Stimulated activated effector memory CD8-positive, alpha-beta T cell treated with anti-CD3 and anti-CD28 coated beads, Interleukin-12 subunit alpha, Interleukin-12 subunit beta, amount 100 ng/mL, for 72 hours (primary cell): Measurements from ENCODE around the gene CHIA.
"Not testable (repeated sequence)": the region's sequence is repeated elsewhere in the genome, so short reads cannot be mapped to it uniquely, and the experiment has no call there.

Source experiments
- ATAC-seq: fragments of 150-1000 bp; cut with Tn5 transposase; 2 replicates; pipeline ENCODE4 v1.10.0; 2021
- DNase-seq, 2 donors: peaks; one replicate each; pipeline ENCODE4 v3.0.0; 2021 to 2022; ENCODE audit warnings: low spot score in 2 of 2
- H3K27ac Mint-ChIP-seq: one replicate; pipeline ENCODE4 v1.8.0; 2022; ENCODE audit warnings: mild to moderate bottlenecking, mixed read lengths
- H3K36me3 Mint-ChIP-seq: one replicate; pipeline ENCODE4 v1.8.0; 2022; ENCODE audit warnings: mild to moderate bottlenecking, mixed read lengths
- H3K4me1 Mint-ChIP-seq: one replicate; pipeline ENCODE4 v1.8.0; 2022; ENCODE audit warnings: mixed read lengths
- H3K4me3 Mint-ChIP-seq: one replicate; pipeline ENCODE4 v1.8.0; 2022; ENCODE audit warnings: mild to moderate bottlenecking, mixed read lengths
- H3K9me3 Mint-ChIP-seq: one replicate; pipeline ENCODE4 v1.8.0; 2022; ENCODE audit warnings: mixed read lengths

Gene CHIA

DNA sequence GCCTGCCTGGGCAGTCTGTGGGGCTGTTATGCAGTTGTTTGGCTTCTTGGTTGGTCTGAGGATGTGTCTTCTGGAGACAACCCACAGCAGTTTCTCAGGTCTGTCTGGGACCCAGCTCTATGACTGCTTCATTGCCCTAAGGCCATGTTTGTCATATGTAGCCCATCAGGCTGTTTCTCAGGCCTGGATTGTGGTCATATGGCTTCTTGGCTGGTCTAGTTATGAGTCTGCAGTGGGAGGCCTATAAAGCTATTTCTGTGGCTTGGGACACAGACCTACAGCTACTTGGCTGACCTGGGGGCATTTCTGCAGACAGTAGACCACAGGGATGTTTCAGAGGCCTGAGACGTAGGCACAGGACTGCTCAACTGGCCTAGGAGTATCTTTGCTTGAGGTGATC is 41.5 kb downstream of the CHIA start:
- Mint-ChIP-seq H3K9me3 (peaks cover 20% of the 10 kb centered on the region), H3K4me1 (peaks cover 12% of the 10 kb centered on the region), H3K4me3 (no peak overlapping the region), H3K36me3 (no peaks in the 10 kb centered on the region), H3K27ac (no peak overlapping the region)
- DNase-seq (no peak), ATAC-seq (peak; percentile 65)

DNA sequence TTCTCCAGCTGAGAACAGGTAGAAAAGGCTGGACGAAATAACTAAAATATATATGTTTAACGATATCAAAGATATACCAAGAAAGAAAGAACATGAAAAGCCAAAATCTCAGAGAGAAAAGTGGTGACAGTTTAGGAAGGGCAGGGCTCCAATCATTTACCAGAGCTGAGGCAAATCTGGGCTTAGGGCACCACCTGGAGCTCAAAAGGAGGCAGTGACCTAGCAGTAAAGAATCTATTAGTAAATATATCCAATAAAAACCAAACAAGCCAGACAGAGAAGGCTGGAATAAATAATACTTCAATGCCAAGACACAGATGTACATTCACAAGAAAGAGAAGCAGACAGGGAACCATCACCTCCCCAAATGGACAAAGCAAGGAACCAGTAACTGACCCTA is 43.5 kb downstream of the CHIA start:
- Mint-ChIP-seq H3K36me3 (no peaks in the 10 kb centered on the region), H3K27ac (no peak overlapping the region), H3K4me3 (no peak overlapping the region), H3K9me3 (peaks cover 9% of the 10 kb centered on the region), H3K4me1 (peaks cover 12% of the 10 kb centered on the region)
- ATAC-seq: peak; percentile 73
- DNase-seq: no peak

DNA sequence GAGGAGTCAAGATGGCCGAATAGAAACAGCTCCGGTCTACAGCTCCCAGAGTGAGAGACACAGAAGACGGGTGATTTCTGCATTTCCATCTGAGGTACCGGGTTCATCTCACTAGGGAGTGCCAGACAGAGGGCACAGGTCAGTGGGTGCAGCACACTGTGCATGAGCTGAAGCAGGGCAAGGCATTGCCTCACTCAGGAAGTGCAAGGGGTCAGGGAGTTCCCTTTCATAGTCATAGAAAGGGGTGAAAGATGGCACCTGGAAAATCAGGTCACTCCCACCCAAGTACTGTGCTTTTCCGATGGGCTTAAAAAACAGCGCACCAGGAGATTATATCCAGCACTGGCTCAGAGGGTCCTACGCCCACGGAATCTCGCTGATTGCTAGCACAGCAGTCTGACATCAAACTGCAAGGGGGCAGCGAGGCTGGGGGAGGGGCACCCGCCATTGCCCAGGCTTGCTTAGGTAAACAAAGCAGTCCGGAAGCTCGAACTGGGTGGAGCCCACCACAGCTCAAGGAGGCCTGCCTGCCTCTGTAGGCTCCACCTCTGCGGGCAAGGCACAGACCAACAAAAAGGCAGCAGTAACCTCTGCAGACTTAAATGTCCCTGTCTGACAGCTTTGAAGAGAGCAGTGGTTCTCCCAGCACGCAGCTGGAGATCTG is 44.7 kb downstream of the CHIA start:
- H3K4me1 Mint-ChIP-seq: peaks cover 12% of the 10 kb centered on the region
- peak overlapping the region; percentile 88 for H3K27ac Mint-ChIP-seq
- not testable (repeated sequence) for DNase-seq, ATAC-seq, H3K36me3 Mint-ChIP-seq, H3K9me3 Mint-ChIP-seq
- peak overlapping the region; percentile 53 for H3K4me3 Mint-ChIP-seq

DNA sequence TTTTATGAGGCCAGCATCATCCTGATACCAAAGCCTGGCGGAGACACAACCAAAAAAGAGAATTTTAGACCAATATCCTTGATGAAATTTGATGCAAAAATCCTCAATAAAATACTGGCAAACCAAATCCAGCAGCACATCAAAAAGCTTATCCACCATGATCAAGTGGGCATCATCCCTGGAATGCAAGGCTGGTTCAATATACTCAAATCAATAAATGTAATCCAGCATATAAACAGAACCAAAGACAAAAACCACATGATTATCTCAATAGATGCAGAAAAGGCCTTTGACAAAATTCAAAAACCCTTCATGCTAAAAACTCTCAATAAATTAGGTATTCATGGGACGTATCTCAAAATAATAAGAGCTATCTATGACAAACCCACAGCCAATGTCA is 48.2 kb downstream of the CHIA start:
- not testable (repeated sequence) for H3K27ac Mint-ChIP-seq, ATAC-seq

DNA sequence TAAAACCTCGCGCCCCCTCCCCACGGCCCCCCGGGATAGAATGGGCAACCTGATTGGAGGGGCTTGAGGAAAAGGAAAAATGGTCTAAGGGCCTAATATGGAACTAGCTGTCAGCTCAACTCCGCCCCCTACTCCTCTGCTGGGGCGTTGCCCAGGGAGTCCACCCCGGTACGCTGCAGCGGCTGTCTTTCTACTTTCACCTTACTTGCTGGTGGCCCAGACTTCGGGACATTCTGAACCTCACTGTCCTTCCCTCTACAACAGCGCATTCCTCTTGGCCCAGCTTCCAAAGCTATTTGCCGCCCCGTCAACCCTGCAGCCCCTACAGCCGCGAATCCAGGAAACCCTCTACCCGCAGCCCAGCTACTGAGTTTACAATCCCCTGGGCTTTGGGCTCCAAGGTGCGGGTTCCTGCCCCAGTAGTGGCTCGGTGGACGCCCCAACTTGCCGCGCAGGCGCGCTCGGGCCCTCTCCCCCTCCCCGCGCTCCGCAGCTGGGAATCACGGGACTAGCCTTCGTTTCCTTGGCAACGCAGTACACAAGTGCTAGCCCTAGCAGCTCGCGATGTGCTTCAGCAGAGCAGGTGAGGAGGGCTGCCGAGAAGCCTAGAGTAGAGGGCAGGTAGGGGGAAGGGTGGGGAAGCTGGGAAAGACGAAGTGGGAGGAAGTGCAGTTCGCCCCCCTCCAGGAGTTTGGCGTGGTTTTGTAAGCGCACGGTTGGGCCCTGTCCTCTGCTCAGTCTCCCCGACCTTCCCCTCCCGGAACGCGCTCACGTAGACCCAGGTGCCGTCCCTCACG is 55.6 kb downstream of the CHIA start:
- ATAC-seq (peak; percentile 93), DNase-seq (peak; percentile 50 to 82)
- Mint-ChIP-seq H3K36me3 (no peaks in the 10 kb centered on the region), H3K27ac (peak overlapping the region; percentile 87), H3K9me3 (no peaks in the 10 kb centered on the region), H3K4me1 (peaks cover 23% of the 10 kb centered on the region), H3K4me3 (peak overlapping the region; percentile 84)

More for the DNA sequence above, 48.2 kb downstream of the CHIA start:
- H3K36me3 Mint-ChIP-seq, H3K9me3 Mint-ChIP-seq, H3K4me3 Mint-ChIP-seq, DNase-seq: not testable (repeated sequence)
- peaks cover 12% of the 10 kb centered on the region for H3K4me1 Mint-ChIP-seq

DNA sequence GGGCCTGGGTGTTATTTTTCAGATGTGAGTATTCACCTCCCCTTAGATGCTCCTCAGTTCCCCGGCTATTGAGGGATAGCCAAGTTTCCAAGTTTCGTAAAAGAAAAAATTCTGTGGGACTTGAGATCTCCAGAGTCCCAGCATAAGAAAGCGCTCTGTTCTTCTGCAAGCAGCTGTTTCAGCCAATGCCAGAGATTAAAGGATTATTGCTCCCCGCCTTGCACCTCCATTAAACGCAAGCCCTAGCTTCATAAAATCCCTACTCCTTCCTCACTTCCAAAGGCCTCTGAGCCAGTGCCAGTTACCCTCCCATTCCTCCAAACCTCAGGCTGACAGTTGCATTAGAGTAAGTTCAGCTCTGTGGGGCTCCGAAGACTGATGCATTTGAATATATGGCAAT is 56.4 kb downstream of the CHIA start:
- Mint-ChIP-seq H3K4me1 (peaks cover 23% of the 10 kb centered on the region), H3K36me3 (no peaks in the 10 kb centered on the region), H3K4me3 (peak overlapping the region; percentile 84), H3K27ac (peak overlapping the region; percentile 87), H3K9me3 (no peaks in the 10 kb centered on the region)
- ATAC-seq (no peak), DNase-seq (no peak)

DNA sequence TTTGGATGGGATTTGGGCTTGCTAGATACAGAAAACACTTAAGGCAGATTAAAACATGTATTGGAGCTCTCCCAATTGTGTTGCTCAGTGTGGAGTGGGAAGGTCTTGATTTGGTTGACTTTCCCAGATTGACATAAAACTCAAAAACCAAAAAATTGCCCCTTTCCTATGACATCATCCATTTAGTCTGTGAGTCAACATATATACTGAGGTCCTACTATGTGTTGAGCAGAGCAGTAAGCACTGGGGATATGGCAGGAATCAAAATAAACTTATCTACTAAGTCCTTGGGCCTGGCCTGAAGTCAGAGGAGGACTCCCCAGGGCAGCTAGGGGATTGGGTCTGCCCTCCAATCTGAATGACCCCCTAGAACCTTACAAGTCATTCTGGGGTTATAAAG is 61.0 kb downstream of the CHIA start:
- Mint-ChIP-seq H3K36me3 (no peaks in the 10 kb centered on the region), H3K4me1 (peaks cover 12% of the 10 kb centered on the region), H3K9me3 (no peaks in the 10 kb centered on the region), H3K4me3 (no peak overlapping the region), H3K27ac (no peak overlapping the region)
- DNase-seq (no peak), ATAC-seq (no peak)

DNA sequence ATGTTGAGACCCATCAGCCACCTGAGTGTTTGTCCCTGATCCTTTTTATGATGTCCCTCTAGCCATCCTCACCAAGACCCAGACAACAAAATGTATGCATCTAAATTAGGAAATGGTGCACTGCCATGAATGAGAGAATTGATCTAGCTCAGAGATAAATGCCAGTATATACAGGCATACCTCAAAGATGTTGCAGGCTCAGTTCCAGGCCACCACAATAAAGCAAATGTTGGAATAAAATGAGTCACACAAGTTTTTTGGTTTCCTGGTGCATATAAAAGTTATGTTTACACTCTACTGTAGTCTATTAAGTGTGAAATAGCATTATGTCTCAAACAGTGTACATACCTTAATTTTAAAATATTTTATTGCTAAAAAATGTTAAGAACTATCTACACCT is 63.9 kb downstream of the CHIA start:
- Mint-ChIP-seq H3K4me3 (no peak overlapping the region), H3K9me3 (no peaks in the 10 kb centered on the region), H3K36me3 (no peaks in the 10 kb centered on the region), H3K27ac (no peak overlapping the region), H3K4me1 (no peaks in the 10 kb centered on the region)
- ATAC-seq (no peak), DNase-seq (no peak)

DNA sequence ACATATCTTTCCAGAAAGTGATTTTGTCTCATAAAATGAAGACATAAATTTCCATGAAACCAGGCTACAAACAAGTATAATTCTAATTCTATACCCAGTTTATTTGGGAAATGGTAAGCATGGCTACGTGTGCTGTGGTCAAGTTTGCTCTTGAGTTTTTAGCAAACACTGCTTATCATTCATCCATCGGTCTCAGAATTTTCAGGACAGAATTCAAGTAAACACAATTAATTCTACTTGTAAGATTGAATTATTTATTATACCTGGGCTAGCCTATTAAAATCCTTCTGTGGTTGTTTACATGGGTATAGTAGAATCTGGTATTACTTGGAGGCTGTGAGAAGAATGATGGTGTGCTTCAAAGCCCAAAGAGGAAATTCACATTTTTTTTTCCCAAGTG is 68.3 kb downstream of the CHIA start:
- H3K27ac Mint-ChIP-seq: no peak overlapping the region
- DNase-seq: no peak
- H3K4me1 Mint-ChIP-seq: no peaks in the 10 kb centered on the region
- no peaks in the 10 kb centered on the region for H3K9me3 Mint-ChIP-seq
- H3K36me3 Mint-ChIP-seq: no peaks in the 10 kb centered on the region
- no peak overlapping the region for H3K4me3 Mint-ChIP-seq
- ATAC-seq: no peak

DNA sequence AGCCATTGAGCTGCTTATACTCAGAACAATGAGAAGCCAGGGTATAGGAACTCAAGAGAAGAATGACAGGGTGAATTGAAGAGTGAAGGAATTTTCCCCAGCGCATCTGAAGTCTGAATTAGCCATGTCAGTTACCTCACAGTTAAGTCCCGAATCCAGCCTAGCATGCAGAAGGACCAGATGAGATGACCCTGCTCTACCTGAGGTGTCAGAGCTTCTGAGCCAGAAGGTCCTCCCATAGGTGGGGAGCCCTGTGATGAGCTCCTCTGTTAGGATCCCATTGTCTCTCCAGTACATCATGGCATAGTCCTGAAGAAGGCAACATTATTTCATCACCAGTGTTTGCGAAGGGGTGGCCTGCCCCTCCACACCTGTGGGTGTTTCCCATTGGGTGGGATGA is 68.7 kb downstream of the CHIA start:
- no peak overlapping the region for H3K4me3 Mint-ChIP-seq
- H3K27ac Mint-ChIP-seq: no peak overlapping the region
- ATAC-seq (no peak), DNase-seq (no peak)
- H3K36me3 Mint-ChIP-seq: no peaks in the 10 kb centered on the region
- no peaks in the 10 kb centered on the region for H3K9me3 Mint-ChIP-seq
- no peaks in the 10 kb centered on the region for H3K4me1 Mint-ChIP-seq

DNA sequence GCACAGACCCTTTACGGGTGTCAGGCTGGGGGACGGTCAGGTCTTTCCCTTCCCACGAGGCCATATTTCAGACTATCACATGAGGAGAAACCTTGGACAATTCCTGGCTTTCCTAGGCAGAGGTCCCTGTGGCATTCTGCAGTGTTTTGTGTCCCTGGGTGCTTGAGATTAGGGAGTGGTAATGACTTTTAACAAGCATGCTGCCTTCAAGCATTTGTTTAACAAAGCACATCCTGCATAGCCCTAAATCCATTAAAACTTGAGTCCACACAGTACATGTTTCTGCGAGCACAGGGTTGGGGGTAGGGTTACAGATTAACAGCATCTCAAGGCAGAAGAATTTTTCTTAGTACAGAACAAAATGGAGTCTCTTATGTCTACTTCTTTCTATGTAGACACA is 69.6 kb downstream of the CHIA start:
- not testable (repeated sequence) for H3K9me3 Mint-ChIP-seq, ATAC-seq, H3K4me1 Mint-ChIP-seq, H3K4me3 Mint-ChIP-seq, H3K27ac Mint-ChIP-seq, DNase-seq, H3K36me3 Mint-ChIP-seq

DNA sequence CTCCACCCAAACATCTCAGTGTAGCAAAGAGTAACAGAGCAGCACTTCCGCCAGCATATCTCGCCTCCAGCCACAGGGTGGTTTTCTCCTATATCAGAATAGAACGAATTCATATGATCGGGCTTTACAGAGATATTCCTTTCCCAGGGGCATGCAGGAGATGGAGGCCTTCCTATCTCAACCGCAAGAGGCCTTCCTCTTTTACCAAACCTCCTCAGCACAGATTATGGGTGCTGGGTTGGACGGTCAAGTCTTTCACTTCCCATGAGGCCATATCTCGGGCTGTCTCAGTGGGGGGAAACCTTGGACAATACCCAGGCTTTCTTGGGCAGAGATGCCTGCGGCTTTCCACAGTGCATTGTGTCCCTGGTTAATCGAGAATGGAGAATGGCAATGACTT is 71.1 kb downstream of the CHIA start:
- no peaks in the 10 kb centered on the region for H3K36me3 Mint-ChIP-seq
- H3K27ac Mint-ChIP-seq: no peak overlapping the region
- no peaks in the 10 kb centered on the region for H3K4me1 Mint-ChIP-seq
- no peak overlapping the region for H3K4me3 Mint-ChIP-seq
- DNase-seq (no peak), ATAC-seq (no peak)
- H3K9me3 Mint-ChIP-seq: no peaks in the 10 kb centered on the region

DNA sequence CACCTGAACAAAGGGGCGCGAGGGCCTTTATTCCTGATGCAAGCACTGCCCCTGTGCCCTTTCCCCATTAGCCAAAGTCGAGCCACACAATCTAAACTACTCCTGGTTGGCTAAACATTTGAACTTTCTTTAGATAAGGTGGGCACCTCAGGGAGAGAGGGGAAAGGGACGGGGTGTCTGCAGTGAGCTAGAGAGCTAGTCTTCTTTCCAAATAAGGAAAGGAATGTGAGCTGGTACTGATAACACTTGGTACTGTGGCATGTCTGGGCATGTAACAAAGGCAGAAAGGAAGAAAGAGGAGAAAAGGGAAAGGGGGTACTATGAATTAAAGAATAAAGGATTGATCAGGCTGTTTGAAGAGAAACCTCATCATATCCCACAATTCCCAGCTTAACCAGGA is 74.0 kb downstream of the CHIA start:
- H3K4me1 Mint-ChIP-seq: no peaks in the 10 kb centered on the region
- ATAC-seq (no peak), DNase-seq (no peak)
- no peak overlapping the region for H3K4me3 Mint-ChIP-seq
- no peaks in the 10 kb centered on the region for H3K9me3 Mint-ChIP-seq
- H3K27ac Mint-ChIP-seq: no peak overlapping the region
- no peaks in the 10 kb centered on the region for H3K36me3 Mint-ChIP-seq

DNA sequence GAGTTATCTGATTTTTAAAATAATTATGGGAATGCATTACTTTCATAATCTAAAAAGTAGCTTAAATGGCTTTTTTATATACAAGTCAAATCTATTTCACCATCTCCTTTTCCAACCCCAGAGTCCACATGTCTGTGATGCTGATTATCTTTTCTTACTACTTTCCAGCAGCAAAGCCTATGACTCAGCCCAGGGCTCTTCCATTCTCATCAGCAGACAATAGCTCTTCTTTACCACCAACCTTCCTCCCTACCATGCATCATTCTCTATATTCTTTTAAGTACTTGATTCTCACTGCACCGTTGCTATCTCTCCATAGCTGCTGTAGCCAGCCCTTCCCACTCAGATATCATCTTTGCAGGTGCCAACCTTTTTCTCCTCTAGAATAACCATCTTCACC is 75.6 kb downstream of the CHIA start:
- Mint-ChIP-seq H3K4me1 (no peaks in the 10 kb centered on the region), H3K27ac (no peak overlapping the region), H3K36me3 (no peaks in the 10 kb centered on the region), H3K9me3 (no peaks in the 10 kb centered on the region), H3K4me3 (no peak overlapping the region)
- no peak for ATAC-seq
- DNase-seq: no peak

DNA sequence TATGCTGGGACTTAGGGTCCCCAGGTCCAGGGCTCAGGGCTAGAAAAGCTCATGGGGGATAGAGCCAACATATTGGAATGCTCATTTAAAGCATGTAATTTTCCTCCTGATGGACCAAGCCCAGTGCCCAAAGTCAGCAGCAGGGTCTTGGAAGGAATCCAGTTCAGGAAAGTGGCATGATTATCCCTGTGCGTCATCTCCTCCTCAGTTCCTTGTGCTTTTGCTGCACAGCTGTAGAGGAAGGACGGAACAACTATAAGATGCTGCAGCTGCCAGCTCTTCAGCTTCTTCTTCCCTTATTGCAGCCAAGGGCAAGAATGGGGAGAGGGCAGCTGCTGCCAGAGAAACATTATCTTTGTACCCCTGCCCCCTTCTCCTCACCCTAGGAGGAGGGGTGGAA is 78.5 kb downstream of the CHIA start:
- Mint-ChIP-seq H3K27ac (no peak overlapping the region), H3K36me3 (no peaks in the 10 kb centered on the region), H3K4me1 (no peaks in the 10 kb centered on the region), H3K4me3 (no peak overlapping the region), H3K9me3 (no peaks in the 10 kb centered on the region)
- ATAC-seq (no peak), DNase-seq (no peak)

DNA sequence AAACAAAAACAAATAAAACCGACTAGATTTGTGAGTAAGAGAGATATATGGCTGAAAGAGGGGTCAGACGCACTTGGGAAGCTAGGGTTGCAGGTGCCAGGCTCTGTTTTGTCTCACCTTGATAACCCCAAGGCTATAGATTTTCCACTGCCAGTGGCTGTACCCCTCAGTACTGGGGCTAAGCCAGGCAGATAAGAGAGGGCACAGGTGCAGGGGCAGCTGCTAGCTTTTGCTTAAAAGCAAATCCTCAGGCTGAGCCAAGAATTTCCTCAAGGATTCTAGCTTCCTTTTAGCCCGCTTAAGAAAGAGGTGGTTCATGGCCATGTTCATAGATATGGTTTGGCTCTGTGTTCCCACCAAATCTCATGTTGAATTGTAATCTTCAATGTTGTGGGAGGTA is 79.0 kb downstream of the CHIA start:
- no peak for ATAC-seq

More for the DNA sequence above, 79.0 kb downstream of the CHIA start:
- Mint-ChIP-seq H3K36me3 (no peaks in the 10 kb centered on the region), H3K27ac (no peak overlapping the region), H3K4me1 (no peaks in the 10 kb centered on the region), H3K9me3 (no peaks in the 10 kb centered on the region), H3K4me3 (no peak overlapping the region)
- DNase-seq: no peak
